Neural progenitor cell (in vitro differentiated cells): ENCODE measurements around the gene GPRC5B.

Source experiments
- CTCF ChIP-seq: fragments of 200-600 bp; sonication (generic); IDR thresholded peaks from 2 replicates; pipeline ENCODE4 v1.5.1; 2017; ENCODE audit warnings: antibody characterized with exemption, mild to moderate bottlenecking
- EZH2 ChIP-seq: fragments of 200-600 bp; sonication (generic); IDR thresholded peaks from 2 replicates; pipeline ENCODE4 v1.6.1; 2017; ENCODE audit warnings: antibody characterized with exemption, mild to moderate bottlenecking, moderate library complexity
- EZH2phosphoT487 ChIP-seq: fragments of 200-600 bp; sonication (generic); IDR thresholded peaks from 2 replicates; pipeline ENCODE4 v1.6.1; 2017; ENCODE audit warnings: antibody characterized with exemption

- TF ChIP-seq CTCF (no peak), EZH2 (no peak), EZH2phosphoT487 (no peak)
Observed at GRCh38 chr16:19853132-19853741, 31.4 kb downstream of the GPRC5B start.
